Adrenal gland (tissue), 12 donors: ENCODE measurements around the gene BTBD9. TPM values are rescaled to one million over a fixed set of nuclear protein-coding genes. Genes with fewer than 3 reads are reported as not detected.

Experiments
- DNase-seq, 7 donors: peaks; one replicate each; pipeline ENCODE4 v3.0.0-alpha.2; 2019 to 2020
- H3K27ac ChIP-seq, 5 donors: fragments of 200-600 bp; sonication (generic) in 4 of 5; 1 replicate in 3 of 5; 2 replicates in 2 of 5; pipeline versions ENCODE4 v1.5.1 to v1.8.0; 2016 to 2020; ENCODE audit warnings: mild to moderate bottlenecking in 1 of 5
- H3K27me3 ChIP-seq: fragments of 200-600 bp; 2 replicates; pipeline ENCODE4 v1.8.0; 2021
- H3K36me3 ChIP-seq, 2 donors: fragments of 200-600 bp; replicated peaks in 1 of 2; 1 replicate in 1 of 2; 2 replicates in 1 of 2; pipeline versions ENCODE4 v1.5.1 to v1.8.0; 2018 to 2022
- H3K4me1 ChIP-seq, 2 donors: fragments of 200-600 bp; replicated peaks in 1 of 2; 1 replicate in 1 of 2; 2 replicates in 1 of 2; pipeline versions ENCODE4 v1.5.1 to v1.8.0; 2018 to 2021
- H3K4me3 ChIP-seq, 4 donors: fragments of 200-600 bp; sonication (generic) in 3 of 4; one replicate each; pipeline ENCODE4 v1.5.1; 2016 to 2018
- H3K9me3 ChIP-seq, 3 donors: fragments of 200-600 bp; sonication (generic) in 1 of 3; replicated peaks in 1 of 3; 1 replicate in 2 of 3; 2 replicates in 1 of 3; pipeline versions ENCODE4 v1.5.1 to v1.8.0; 2016 to 2021
- POLR2A ChIP-seq, 2 donors: fragments of 450-650 bp; IDR thresholded peaks; one replicate each; pipeline ENCODE4 v1.6.1; 2017; ENCODE audit warnings: antibody characterized with exemption in 2 of 2, mild to moderate bottlenecking in 2 of 2, moderate library complexity in 1 of 2
- WGBS, 4 donors: extraction: QIAGEN DNeasy Blood & Tissue Kit in 2 of 4; methylation state at CpG; one replicate each; pipeline versions ENCODE4 v1.1.5 to v1.1.7; 2013 to 2017; 5-methylcytosine and 5-hydroxymethylcytosine counted together
- intact Hi-C, 2 donors: fragments of 100-400 bp; cut with DNase I; formaldehyde crosslinking; loops; one replicate each; pipeline versions ENCODE4 v1.14.1 to v1.15.0; 2022 to 2023
- polyA plus RNA-seq, 3 donors: library from polyadenylated mRNA; stranded (reverse); fragments of 200-250 nt in 2 of 3; fragments of 350-450 nt in 1 of 3; fragmentation: Illumina TruSeq in 1 of 3; extraction: RNeasy Lipid Tissue Mini Kit (QIAGEN cat#74804) in 1 of 3; gene quantifications; one replicate each; pipeline ENCODE4 v1.2.3, GENCODE V29; 2013 to 2014
- total RNA-seq, 9 donors: library from RNA; depleted of rRNA in 4 of 9; stranded (reverse); fragments of >200 nt in 4 of 9; fragments of 120-200 nt in 1 of 9; fragmentation: NEBNext Ultra II Directional in 1 of 9; extraction: Animal tissue kit (Norgen Biotek cat#: 25700) in 1 of 9; gene quantifications; one replicate each; pipeline versions ENCODE4 v1.1.0 to v1.2.4, GENCODE V29; 2013 to 2023
- TF ChIP-seq, protein P1 (sequence below), 6 experiments: fragments of 450-650 bp in 4 of 6; fragments of 200-600 bp in 2 of 6; sonication (generic) in 1 of 6; IDR thresholded peaks; 1 replicate in 5 of 6; 2 replicates in 1 of 6; pipeline versions ENCODE4 v1.5.1 to v1.8.0; 2016 to 2021; ENCODE audit warnings: antibody characterized with exemption in 6 of 6, mild to moderate bottlenecking in 2 of 6, moderate library complexity in 1 of 6
- donor health status: healthy with polysubstance abuse.
- donor health status: Bipolar disorder and iron deficiency.
- donor health status: DM: yes; HTN: yes; CAD: no.
- donor health status: DM: no; HTN: no; CAD: no.
- donor health status: DM: no; HTN: no; CAD: no.
- donor health status: DM: yes; HTN: yes; CAD: no.

Gene BTBD9
- total and polyA plus RNA-seq, 12 donors: 2.4 to 29.6 (median 18.1) TPM

DNA sequence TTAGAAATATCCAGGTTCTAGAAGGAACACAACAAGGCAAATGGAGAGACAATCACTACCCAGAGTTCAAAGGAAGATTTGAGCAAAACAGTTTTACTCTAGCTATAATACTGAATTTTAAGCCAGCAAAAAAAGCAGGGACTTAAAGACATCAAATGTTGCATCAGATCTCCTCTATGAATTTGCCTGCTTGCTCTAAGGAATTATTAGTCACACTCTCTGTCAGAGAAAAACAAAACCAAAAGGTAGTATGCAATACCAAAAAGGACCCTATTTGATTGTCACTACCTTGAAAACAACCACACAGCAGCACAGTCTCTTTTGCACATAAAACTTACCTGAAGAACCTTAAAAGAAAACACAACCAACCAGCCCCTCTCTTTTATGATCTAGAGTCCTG lies 46.3 kb downstream of the BTBD9 start:
- Histone ChIP-seq H3K36me3 (peaks cover 0 to 10% of the 10 kb centered on the region in 2 donors), H3K4me3 (no peak overlapping the region), H3K9me3 (no peaks in the 10 kb centered on the region), H3K27me3 (no peaks in the 10 kb centered on the region), H3K4me1 (peaks cover 0 to 6% of the 10 kb centered on the region in 2 donors), H3K27ac (no peak overlapping the region)
- no peak for TF ChIP-seq POLR2A (IDR thresholded peaks at IDR 0.05)
- TF ChIP-seq, protein P1, sequence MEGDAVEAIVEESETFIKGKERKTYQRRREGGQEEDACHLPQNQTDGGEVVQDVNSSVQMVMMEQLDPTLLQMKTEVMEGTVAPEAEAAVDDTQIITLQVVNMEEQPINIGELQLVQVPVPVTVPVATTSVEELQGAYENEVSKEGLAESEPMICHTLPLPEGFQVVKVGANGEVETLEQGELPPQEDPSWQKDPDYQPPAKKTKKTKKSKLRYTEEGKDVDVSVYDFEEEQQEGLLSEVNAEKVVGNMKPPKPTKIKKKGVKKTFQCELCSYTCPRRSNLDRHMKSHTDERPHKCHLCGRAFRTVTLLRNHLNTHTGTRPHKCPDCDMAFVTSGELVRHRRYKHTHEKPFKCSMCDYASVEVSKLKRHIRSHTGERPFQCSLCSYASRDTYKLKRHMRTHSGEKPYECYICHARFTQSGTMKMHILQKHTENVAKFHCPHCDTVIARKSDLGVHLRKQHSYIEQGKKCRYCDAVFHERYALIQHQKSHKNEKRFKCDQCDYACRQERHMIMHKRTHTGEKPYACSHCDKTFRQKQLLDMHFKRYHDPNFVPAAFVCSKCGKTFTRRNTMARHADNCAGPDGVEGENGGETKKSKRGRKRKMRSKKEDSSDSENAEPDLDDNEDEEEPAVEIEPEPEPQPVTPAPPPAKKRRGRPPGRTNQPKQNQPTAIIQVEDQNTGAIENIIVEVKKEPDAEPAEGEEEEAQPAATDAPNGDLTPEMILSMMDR (IDR thresholded peaks at IDR 0.05): no peak
- DNase-seq: no peak
- intact Hi-C loops: no loop called here

DNA sequence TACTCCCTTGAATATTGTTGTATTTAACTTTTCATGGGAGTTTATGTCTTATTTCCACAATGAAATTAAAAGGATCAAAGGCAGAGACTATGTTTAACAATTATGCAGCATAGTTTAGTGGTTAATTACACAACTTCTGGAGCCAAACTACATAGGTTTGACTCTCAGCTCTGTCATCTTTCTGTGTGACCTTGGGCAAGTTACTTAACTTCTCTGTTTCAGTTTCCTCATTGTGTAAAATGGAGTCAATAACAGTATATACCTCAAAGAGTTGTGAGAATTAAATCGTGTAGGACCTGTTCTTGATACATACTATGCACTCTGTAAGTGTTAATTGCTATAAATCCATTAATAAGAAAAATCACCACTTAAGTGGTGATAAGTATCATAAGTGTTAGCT lies 48.3 kb downstream of the BTBD9 start:
- 84 to 100% (median 88%) methylated on average over 1 of the region's 1 CpG for WGBS, 4 donors
- H3K4me3 ChIP-seq: no peak overlapping the region
- H3K9me3 ChIP-seq: no peaks in the 10 kb centered on the region
- no peak for DNase-seq
- H3K36me3 ChIP-seq: peaks cover 0 to 10% of the 10 kb centered on the region in 2 donors
- H3K27me3 ChIP-seq: no peaks in the 10 kb centered on the region
- intact Hi-C loops: no loop called here
- TF ChIP-seq, protein P1 (IDR thresholded peaks at IDR 0.05): no peak
- no peak for TF ChIP-seq POLR2A (IDR thresholded peaks at IDR 0.05)
- no peak overlapping the region for H3K27ac ChIP-seq
- peaks cover 0 to 6% of the 10 kb centered on the region in 2 donors for H3K4me1 ChIP-seq

DNA sequence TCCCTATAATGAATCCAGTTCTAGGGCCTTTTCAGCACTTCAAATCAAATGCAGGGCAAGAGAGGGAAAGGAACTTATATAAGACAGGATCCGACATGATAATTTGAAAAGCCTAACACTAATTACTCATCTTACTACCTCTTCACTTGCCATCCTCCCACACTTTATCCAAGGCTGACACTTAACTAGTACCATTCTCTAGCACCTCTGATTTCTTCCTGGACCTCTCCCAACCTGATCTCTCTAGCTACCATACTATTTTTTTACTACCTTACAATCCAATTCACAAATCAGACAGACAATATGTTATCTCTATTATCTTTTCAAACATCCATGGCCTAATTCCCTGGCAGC lies 50.4 kb downstream of the BTBD9 start:
- intact Hi-C loops: no loop called here
- Histone ChIP-seq H3K27me3 (no peaks in the 10 kb centered on the region), H3K4me3 (no peak overlapping the region), H3K4me1 (peaks cover 0 to 6% of the 10 kb centered on the region in 2 donors), H3K36me3 (peaks cover 0 to 10% of the 10 kb centered on the region in 2 donors), H3K9me3 (no peaks in the 10 kb centered on the region), H3K27ac (no peak overlapping the region)
- no peak for DNase-seq
- TF ChIP-seq, protein P1 (IDR thresholded peaks at IDR 0.05): no peak
- TF ChIP-seq POLR2A (IDR thresholded peaks at IDR 0.05): no peak
- WGBS, 4 donors: 68 to 81% (median 73%) methylated on average over 1 of the region's 1 CpG

DNA sequence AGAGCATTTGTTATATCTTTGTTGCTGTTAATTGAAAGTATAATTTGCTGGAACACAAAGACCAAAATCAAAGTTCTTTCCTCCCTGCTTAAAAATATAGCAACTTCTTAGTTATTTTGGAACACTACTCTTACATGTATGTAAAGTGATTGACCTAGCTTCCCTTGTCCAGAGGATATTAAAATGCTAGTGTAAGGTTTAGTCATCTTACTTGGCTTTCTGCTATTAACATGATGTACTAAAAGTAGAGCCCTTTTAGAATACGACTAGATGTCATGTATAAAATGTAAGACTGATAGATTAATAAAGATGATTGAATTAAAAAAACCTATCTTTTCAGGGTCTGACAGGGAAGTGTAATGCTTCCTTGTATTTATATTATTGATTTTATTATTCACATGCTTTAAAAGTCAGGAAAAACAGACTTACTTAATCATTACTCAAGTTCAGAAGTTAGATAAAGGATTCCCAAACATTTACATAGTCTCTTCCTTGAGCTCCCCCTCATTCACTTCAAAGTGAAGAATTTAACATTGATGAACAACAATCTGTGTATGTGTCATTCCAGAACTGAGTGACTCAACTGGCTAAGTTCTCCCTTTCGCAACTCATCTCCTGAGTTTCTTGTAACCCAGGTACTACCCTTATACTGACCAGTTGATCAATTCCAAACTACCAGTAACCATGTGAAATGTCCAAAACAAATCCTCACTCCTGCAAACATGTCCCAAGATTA lies 50.9 kb downstream of the BTBD9 start:
- 61 to 77% (median 72%) methylated on average over 2 of the region's 2 CpGs for WGBS, 4 donors

More for the DNA sequence above, 50.9 kb downstream of the BTBD9 start:
- H3K27ac ChIP-seq: no peak overlapping the region
- intact Hi-C loops: no loop called here
- TF ChIP-seq POLR2A (IDR thresholded peaks at IDR 0.05): no peak
- TF ChIP-seq, protein P1 (IDR thresholded peaks at IDR 0.05): no peak
- H3K9me3 ChIP-seq: no peaks in the 10 kb centered on the region
- H3K4me1 ChIP-seq: peaks cover 0 to 6% of the 10 kb centered on the region in 2 donors
- no peak overlapping the region for H3K4me3 ChIP-seq
- no peak for DNase-seq
- no peaks in the 10 kb centered on the region for H3K27me3 ChIP-seq
- peaks cover 0 to 10% of the 10 kb centered on the region in 2 donors for H3K36me3 ChIP-seq
